ENCODE measurements around the gene DPPA5.

DNA sequence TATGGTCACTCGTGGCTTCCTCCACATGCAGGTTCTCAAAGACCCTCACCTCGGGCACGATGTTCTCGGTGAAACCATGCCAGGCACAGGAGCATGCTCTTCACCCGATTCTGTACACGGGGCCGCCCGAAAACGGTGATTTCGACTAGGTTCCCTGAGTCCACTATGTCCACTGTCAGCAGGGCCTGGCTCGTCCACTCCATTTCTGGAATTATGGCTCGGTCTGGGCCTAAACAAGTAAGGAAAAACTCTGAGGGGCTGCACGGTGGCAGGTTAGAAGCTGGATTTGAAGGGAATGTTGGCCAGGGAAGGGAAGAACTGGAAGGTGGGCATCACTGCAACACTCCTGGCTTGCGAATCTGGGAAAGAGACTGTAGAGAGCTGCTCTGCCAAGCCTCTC, 15.1 kb upstream of the DPPA5 start:
- TF ChIP-seq EZH2 (IDR thresholded peaks at IDR 0.05; ENCODE audit: borderline replicate concordance, insufficient read depth, low read depth, low read length, poor library complexity, severe bottlenecking), result no peak
- TF ChIP-seq, protein P1, sequence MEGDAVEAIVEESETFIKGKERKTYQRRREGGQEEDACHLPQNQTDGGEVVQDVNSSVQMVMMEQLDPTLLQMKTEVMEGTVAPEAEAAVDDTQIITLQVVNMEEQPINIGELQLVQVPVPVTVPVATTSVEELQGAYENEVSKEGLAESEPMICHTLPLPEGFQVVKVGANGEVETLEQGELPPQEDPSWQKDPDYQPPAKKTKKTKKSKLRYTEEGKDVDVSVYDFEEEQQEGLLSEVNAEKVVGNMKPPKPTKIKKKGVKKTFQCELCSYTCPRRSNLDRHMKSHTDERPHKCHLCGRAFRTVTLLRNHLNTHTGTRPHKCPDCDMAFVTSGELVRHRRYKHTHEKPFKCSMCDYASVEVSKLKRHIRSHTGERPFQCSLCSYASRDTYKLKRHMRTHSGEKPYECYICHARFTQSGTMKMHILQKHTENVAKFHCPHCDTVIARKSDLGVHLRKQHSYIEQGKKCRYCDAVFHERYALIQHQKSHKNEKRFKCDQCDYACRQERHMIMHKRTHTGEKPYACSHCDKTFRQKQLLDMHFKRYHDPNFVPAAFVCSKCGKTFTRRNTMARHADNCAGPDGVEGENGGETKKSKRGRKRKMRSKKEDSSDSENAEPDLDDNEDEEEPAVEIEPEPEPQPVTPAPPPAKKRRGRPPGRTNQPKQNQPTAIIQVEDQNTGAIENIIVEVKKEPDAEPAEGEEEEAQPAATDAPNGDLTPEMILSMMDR (IDR thresholded peaks at IDR 0.05), result no peak

Data from B cell (primary cell).